Mesenchymal stem cell (in vitro differentiated cells and primary cell): Measurements from ENCODE around the gene TTLL11.

Experiments
- DNase-seq: peaks from one replicate; pipeline ENCODE4 v3.0.0-alpha.2; 2013
- H2AFZ ChIP-seq: one replicate; pipeline ENCODE4 v1.6.1; 2013; ENCODE audit warnings: low read depth, mild to moderate bottlenecking, control low read depth, inconsistent platforms, low read length, moderate library complexity
- H2AK5ac ChIP-seq: 2 replicates; pipeline ENCODE4 v1.6.1; 2013; ENCODE audit warnings: low read length, moderate library complexity, mild to moderate bottlenecking, inconsistent platforms; ENCODE audit not compliant: severe bottlenecking
- H2BK120ac ChIP-seq: one replicate; pipeline ENCODE4 v1.6.1; 2013; ENCODE audit warnings: low read depth, mild to moderate bottlenecking, inconsistent platforms, low read length, moderate library complexity
- H2BK12ac ChIP-seq, 2 experiments: one replicate each; pipeline ENCODE4 v1.6.1; 2013; ENCODE audit warnings: inconsistent platforms in 2 of 2, low read length in 2 of 2, mild to moderate bottlenecking in 2 of 2, moderate library complexity in 2 of 2, control low read depth in 1 of 2
- H2BK15ac ChIP-seq: one replicate; pipeline ENCODE4 v1.6.1; 2013; ENCODE audit warnings: mild to moderate bottlenecking, low read depth, inconsistent platforms; ENCODE audit not compliant: poor library complexity, severe bottlenecking
- H2BK5ac ChIP-seq: 2 replicates; pipeline ENCODE4 v1.6.1; 2013; ENCODE audit warnings: low read depth, mild to moderate bottlenecking, low read length, control low read depth, inconsistent platforms; ENCODE audit not compliant: poor library complexity, severe bottlenecking
- H3K14ac ChIP-seq, 2 experiments: one replicate each; pipeline ENCODE4 v1.6.1; 2013; ENCODE audit warnings: inconsistent platforms in 2 of 2, low read length in 2 of 2, control low read depth in 1 of 2, mild to moderate bottlenecking in 1 of 2, moderate library complexity in 1 of 2
- H3K18ac ChIP-seq, 2 experiments: one replicate each; pipeline ENCODE4 v1.6.1; 2013; ENCODE audit warnings: inconsistent platforms in 2 of 2, low read length in 2 of 2, control low read depth in 1 of 2, low read depth in 1 of 2, mild to moderate bottlenecking in 1 of 2
- H3K23ac ChIP-seq, 2 experiments: one replicate each; pipeline ENCODE4 v1.6.1; 2013; ENCODE audit warnings: inconsistent platforms in 2 of 2, low read length in 2 of 2, mild to moderate bottlenecking in 2 of 2, moderate library complexity in 2 of 2, control low read depth in 1 of 2
- H3K27ac ChIP-seq: 2 replicates; pipeline ENCODE4 v1.5.1; 2013; ENCODE audit warnings: mild to moderate bottlenecking, moderate library complexity, low read length, control low read depth, inconsistent platforms; ENCODE audit not compliant: poor library complexity, severe bottlenecking
- H3K27me3 ChIP-seq, 2 experiments: 2 replicates each; pipeline versions ENCODE4 v1.6.1 to v1.7.0; 2013; ENCODE audit warnings: low read length in 2 of 2, mild to moderate bottlenecking in 2 of 2, moderate library complexity in 2 of 2, control low read depth in 1 of 2, inconsistent platforms in 1 of 2; ENCODE audit not compliant: control insufficient read depth in 1 of 2, insufficient read depth in 1 of 2
- H3K36me3 ChIP-seq, 2 experiments: 2 replicates each; pipeline versions ENCODE4 v1.6.1 to v1.7.0; 2013; ENCODE audit warnings: low read length in 2 of 2, control low read depth in 1 of 2, inconsistent platforms in 1 of 2, low read depth in 1 of 2, mild to moderate bottlenecking in 1 of 2; ENCODE audit not compliant: insufficient read depth in 2 of 2, control insufficient read depth in 1 of 2
- H3K4ac ChIP-seq, 2 experiments: one replicate each; pipeline ENCODE4 v1.6.1; 2013; ENCODE audit warnings: inconsistent platforms in 2 of 2, low read length in 2 of 2, mild to moderate bottlenecking in 2 of 2, moderate library complexity in 2 of 2, control low read depth in 1 of 2, low read depth in 1 of 2
- H3K4me1 ChIP-seq: 2 replicates; pipeline ENCODE4 v1.6.1; 2013; ENCODE audit warnings: low read depth, low read length, control low read depth; ENCODE audit not compliant: control insufficient read depth, insufficient read depth
- H3K4me2 ChIP-seq: 2 replicates; pipeline ENCODE4 v1.6.1; 2013; ENCODE audit warnings: low read length, mild to moderate bottlenecking, inconsistent platforms; ENCODE audit not compliant: poor library complexity, severe bottlenecking
- H3K4me3 ChIP-seq, 2 experiments: 2 replicates each; pipeline versions ENCODE4 v1.5.1 to v1.7.0; 2013; ENCODE audit warnings: low read length in 2 of 2, mild to moderate bottlenecking in 2 of 2, control low read depth in 1 of 2, low read depth in 1 of 2; ENCODE audit not compliant: insufficient read depth in 1 of 2
- H3K79me1 ChIP-seq: replicated peaks from 2 replicates; pipeline ENCODE4 v1.6.1; 2013; ENCODE audit warnings: mild to moderate bottlenecking, control low read depth, low read length, inconsistent platforms; ENCODE audit not compliant: poor library complexity, severe bottlenecking
- H3K9ac ChIP-seq: 2 replicates; pipeline ENCODE4 v1.7.0; 2013; ENCODE audit warnings: mild to moderate bottlenecking, low read length, moderate library complexity
- H3K9me3 ChIP-seq: 2 replicates; pipeline ENCODE4 v1.7.0; 2013; ENCODE audit warnings: mild to moderate bottlenecking, low read length; ENCODE audit not compliant: control insufficient read depth
- H4K8ac ChIP-seq: one replicate; pipeline ENCODE4 v1.6.1; 2013; ENCODE audit warnings: inconsistent platforms, mild to moderate bottlenecking, low read length, moderate library complexity
- H4K91ac ChIP-seq: one replicate; pipeline ENCODE4 v1.6.1; 2013; ENCODE audit warnings: mild to moderate bottlenecking, low read length, inconsistent platforms
- WGBS: methylation state at CpG from one replicate; pipeline ENCODE4 v1.1.7; 2013; ENCODE audit warnings: mixed read lengths; 5-methylcytosine and 5-hydroxymethylcytosine counted together

TTLL11 gene

GRCh38 chr9:121960665-121961064, 132.4 kb downstream of the TTLL11 start:
- Histone ChIP-seq H2BK120ac (no peak overlapping the region), H2AK5ac (no peak overlapping the region), H3K23ac (no peak overlapping the region), H3K4me3 (no peak overlapping the region), H4K91ac (no peak overlapping the region), H2BK5ac (no peak overlapping the region), H4K8ac (no peak overlapping the region), H2BK15ac (no peak overlapping the region), H3K79me1 (peaks cover 3% of the 10 kb centered on the region), H2BK12ac (no peak overlapping the region), H3K27ac (no peak overlapping the region), H3K9me3 (no peaks in the 10 kb centered on the region), H3K9ac (no peak overlapping the region), H3K27me3 (no peaks in the 10 kb centered on the region), H3K14ac (peak overlapping the region in 1 of 2 experiments; percentile 8), H3K4ac (no peak overlapping the region), H3K4me1 (peaks cover 15% of the 10 kb centered on the region), H3K18ac (no peak overlapping the region), H3K4me2 (no peak overlapping the region), H2AFZ (no peak overlapping the region), H3K36me3 (no peaks in the 10 kb centered on the region)
- no peak for DNase-seq
- 88% methylated on average over 6 of the region's 7 CpGs for WGBS

GRCh38 chr9:121958530-121958929, 134.6 kb downstream of the TTLL11 start:
- Histone ChIP-seq H3K4me2 (no peak overlapping the region), H4K8ac (no peak overlapping the region), H2BK120ac (no peak overlapping the region), H2BK15ac (no peak overlapping the region), H2BK12ac (no peak overlapping the region), H3K27me3 (no peaks in the 10 kb centered on the region), H2AFZ (no peak overlapping the region), H3K27ac (no peak overlapping the region), H4K91ac (no peak overlapping the region), H3K4ac (no peak overlapping the region), H2BK5ac (no peak overlapping the region), H3K14ac (no peak overlapping the region), H2AK5ac (no peak overlapping the region), H3K9ac (no peak overlapping the region), H3K9me3 (no peaks in the 10 kb centered on the region), H3K18ac (no peak overlapping the region), H3K36me3 (no peaks in the 10 kb centered on the region), H3K79me1 (peaks cover 3% of the 10 kb centered on the region), H3K23ac (peak overlapping the region in 1 of 2 experiments; percentile 38), H3K4me3 (no peak overlapping the region), H3K4me1 (peaks cover 15% of the 10 kb centered on the region)
- no peak for DNase-seq
- 76% methylated on average over 4 of the region's 4 CpGs for WGBS

- WGBS, result 89% methylated on average over 6 of the region's 6 CpGs
- no peak overlapping the region for H3K4ac ChIP-seq
- no peak overlapping the region for H3K4me2 ChIP-seq
- no peak overlapping the region for H2AFZ ChIP-seq
- H3K14ac ChIP-seq, result no peak overlapping the region
- H3K4me3 ChIP-seq, result no peak overlapping the region
- no peak overlapping the region for H4K91ac ChIP-seq
- H3K27me3 ChIP-seq, result no peaks in the 10 kb centered on the region
- no peak overlapping the region for H2BK15ac ChIP-seq
- DNase-seq, result no peak
- H2BK120ac ChIP-seq, result no peak overlapping the region
- peaks cover 3% of the 10 kb centered on the region for H3K79me1 ChIP-seq
- H2BK12ac ChIP-seq, result no peak overlapping the region
- H2AK5ac ChIP-seq, result no peak overlapping the region
- no peaks in the 10 kb centered on the region for H3K9me3 ChIP-seq
- no peak overlapping the region for H2BK5ac ChIP-seq
- H3K18ac ChIP-seq, result no peak overlapping the region
- H4K8ac ChIP-seq, result no peak overlapping the region
- no peak overlapping the region for H3K27ac ChIP-seq
- no peak overlapping the region for H3K9ac ChIP-seq
- peak overlapping the region in 1 of 2 experiments; percentile 48 for H3K23ac ChIP-seq
- peaks cover 12% of the 10 kb centered on the region for H3K4me1 ChIP-seq
- H3K36me3 ChIP-seq, result no peaks in the 10 kb centered on the region
Measured at GRCh38 chr9:121956808-121957207, 136.3 kb downstream of the TTLL11 start.

- H3K79me1 ChIP-seq, result peaks cover 3% of the 10 kb centered on the region
- H2BK12ac ChIP-seq, result no peak overlapping the region
- no peak overlapping the region for H2BK15ac ChIP-seq
- no peak overlapping the region for H3K4ac ChIP-seq
- no peak overlapping the region for H4K8ac ChIP-seq
- WGBS, result 93% methylated on average over 1 of the region's 1 CpG
- H3K36me3 ChIP-seq, result no peaks in the 10 kb centered on the region
- H2BK120ac ChIP-seq, result no peak overlapping the region
- H3K4me1 ChIP-seq, result peaks cover 14% of the 10 kb centered on the region
- no peak for DNase-seq
- no peak overlapping the region for H3K4me2 ChIP-seq
- no peak overlapping the region for H3K23ac ChIP-seq
- no peaks in the 10 kb centered on the region for H3K27me3 ChIP-seq
- H3K9me3 ChIP-seq, result no peaks in the 10 kb centered on the region
- no peak overlapping the region for H3K14ac ChIP-seq
- H3K27ac ChIP-seq, result no peak overlapping the region
- H2AK5ac ChIP-seq, result no peak overlapping the region
- no peak overlapping the region for H2AFZ ChIP-seq
- H2BK5ac ChIP-seq, result no peak overlapping the region
- no peak overlapping the region for H3K18ac ChIP-seq
- no peak overlapping the region for H3K9ac ChIP-seq
- no peak overlapping the region for H4K91ac ChIP-seq
- H3K4me3 ChIP-seq, result no peak overlapping the region
Measured at GRCh38 chr9:121955649-121956048, 137.5 kb downstream of the TTLL11 start.
